NCI-H1092 treated with DMSO at 0.1 percent for 48 hours (cell line): Measurements from ENCODE around the gene KIAA0586.

ENCODE experiments used
- DNase-seq: peaks from one replicate; lab custom pipeline; 2025; lab: John Stamatoyannopoulos, UW

The KIAA0586 gene

DNA sequence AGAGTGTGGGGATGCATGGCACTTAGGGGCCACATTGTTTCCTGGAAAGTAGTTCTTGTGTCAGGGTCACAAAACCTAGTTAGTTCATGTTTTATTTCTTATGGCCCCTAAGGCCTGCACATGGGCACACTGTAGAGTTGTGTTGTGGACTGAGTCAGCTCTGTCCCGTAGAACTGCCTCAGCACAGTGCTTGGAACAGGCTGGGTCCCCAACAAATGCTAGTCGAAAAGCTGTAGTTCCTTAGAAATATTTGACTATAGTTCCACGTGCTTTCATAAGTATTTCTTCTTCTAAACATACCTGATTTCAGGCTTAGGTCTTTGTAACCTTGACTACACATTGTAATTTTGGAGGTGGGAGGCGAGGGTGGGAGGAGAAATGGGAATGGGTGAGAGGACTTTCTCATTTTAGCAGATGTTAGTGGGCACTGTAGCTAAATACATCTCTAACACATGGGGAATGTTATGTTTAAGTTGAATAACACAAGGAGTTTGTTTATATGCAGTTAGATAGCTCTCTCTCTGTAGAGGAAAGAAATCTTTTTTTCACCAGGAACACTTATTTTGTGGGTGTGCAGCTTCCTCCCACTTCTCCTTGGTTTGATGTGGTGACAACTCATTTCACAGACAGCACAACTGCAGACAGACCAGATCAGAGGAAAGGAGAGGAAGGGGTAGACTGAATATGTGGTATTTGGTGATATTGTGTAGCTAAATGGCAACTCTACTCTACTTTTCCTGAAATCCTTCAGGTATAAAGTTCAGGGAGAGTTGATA is 170.7 kb downstream of the KIAA0586 start:
- no peak for DNase-seq

DNA sequence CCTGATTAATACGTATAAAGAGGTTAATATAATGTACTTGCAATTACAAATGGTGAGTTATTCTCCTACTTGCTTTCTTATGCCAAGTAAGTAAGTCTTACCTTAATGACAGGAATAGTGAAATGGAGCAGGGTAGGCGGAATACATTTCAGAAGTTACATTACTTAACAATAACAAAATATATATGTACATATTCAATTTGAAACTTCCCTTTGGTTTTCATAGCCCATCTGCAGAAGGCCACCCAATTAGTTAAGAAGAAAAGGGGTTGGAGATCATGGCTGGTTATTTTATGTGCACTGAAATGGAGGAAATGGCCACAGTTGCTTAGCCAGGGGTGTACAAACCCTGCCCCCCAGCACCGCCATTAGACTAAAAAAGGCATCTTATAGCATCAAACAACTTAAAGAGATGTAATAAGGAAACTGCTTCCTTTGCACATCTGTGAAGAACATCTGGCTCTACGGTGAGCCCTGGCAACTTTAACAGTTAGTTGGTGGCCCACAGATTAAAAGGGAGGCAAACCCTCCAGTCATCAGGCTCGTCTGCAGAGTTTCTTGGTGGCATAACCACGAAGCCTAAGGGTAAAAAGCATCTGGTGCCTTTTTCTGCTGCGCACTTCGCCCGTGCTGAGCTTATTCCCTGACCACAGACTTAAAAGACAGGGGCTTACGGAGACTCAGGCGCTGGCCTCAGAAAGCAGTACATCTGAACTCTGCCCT is 171.4 kb downstream of the KIAA0586 start:
- no peak for DNase-seq

DNA sequence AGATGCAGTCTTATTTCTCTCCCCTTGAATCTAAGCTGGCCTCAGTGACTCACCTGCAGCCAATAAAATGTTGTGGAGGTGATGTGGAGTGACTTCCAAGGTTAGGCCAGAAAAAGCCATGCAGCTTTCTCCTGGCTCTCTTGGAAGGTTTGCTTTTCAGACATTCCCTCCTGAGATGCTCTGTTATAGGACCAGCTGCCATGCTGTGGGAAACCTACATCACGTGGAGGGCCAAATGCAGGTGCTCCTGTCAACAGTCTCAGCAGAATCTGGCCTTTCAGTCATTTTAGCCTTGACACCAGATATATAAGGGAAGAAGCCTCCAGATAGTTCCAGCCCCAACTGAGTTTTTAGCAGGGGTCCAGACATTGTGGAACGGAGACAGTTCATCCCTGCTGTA is 172.2 kb downstream of the KIAA0586 start:
- DNase-seq, result no peak
